CD1c-positive myeloid dendritic cell (primary cell): Measurements from ENCODE around the gene KIF13A.
"Not testable (repeated sequence)": the region's sequence is repeated elsewhere in the genome, so short reads cannot be mapped to it uniquely, and the experiment has no call there.

ENCODE experiments used
- DNase-seq: peaks from one replicate; pipeline ENCODE4 v3.0.0-alpha.2; 2016; ENCODE audit errors: extremely low spot score

Gene KIF13A

DNA sequence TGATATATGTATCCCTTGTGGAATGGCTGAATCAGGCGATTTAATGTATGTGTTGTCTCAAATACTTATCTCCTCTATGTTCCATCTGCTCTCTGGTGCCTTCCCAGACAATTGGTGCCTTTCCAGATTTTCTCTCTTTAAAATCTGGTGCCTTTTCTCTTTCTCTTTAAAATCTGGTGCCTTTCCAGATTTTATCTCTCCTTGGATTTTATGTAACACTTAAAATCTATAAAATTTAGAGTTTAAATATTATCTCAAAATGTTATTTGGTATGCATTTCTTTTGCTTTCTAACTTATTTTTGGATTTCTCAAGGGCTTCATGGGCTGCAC is 116.3 kb downstream of the KIF13A start:
- no peak for DNase-seq

GRCh38 chr6:17870300-17871188 is 116.9 kb downstream of the KIF13A start:
- DNase-seq, result no peak

GRCh38 chr6:17869753-17870050 is 117.7 kb downstream of the KIF13A start:
- peak; percentile 29 for DNase-seq

DNA sequence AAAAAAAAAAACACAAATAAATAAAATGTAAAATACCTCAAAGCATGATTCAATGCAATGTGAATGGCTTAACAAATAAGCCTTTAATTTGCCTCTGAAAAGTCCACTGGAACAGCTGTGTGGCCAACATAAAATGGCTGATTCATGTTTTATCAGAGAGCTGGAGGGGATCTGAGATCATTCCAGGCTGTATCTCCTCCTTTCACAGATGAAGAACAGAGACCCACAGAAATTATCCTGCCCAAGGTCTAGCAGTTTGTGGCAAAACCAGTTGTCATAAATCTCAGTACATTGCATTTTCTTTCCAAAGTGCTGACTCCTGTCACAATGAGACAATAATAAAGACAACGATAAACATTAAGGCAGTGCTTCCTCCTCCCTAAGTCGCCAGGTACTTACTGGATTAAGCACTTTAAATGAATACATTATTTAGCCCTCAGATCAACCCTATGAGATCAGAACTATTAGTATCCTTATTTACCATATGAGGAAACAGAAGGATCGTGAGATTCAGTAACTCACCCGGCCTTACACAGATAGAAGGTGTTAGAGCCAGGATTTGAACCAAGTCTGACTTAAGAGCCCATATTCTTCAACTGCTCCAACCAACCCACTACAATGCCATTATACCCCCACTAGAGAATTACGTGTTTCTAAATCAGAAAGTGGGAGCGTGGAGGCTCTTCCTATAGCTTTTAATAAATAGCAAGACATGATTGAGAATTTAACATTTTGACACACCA is 118.3 kb downstream of the KIF13A start:
- DNase-seq, result peak; percentile 15

DNA sequence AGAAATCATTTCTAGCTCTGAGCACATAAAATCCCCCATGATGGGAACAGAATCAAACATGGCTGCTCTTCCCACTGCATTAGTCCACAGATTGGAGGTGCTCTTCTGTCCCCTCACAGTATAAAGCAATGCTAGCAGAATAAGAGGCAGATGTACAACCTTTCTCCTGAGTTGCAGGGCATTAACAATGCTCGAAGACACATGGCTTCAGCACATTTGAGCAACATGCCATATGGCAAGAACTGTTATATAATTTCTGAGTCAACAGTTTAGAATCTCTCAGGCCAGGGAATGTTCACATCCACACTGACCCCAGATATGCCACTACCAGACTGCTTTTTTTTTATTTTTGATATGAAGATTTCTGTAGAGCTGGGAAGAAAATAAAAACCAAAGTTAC is 119.6 kb downstream of the KIF13A start:
- no peak for DNase-seq

DNA sequence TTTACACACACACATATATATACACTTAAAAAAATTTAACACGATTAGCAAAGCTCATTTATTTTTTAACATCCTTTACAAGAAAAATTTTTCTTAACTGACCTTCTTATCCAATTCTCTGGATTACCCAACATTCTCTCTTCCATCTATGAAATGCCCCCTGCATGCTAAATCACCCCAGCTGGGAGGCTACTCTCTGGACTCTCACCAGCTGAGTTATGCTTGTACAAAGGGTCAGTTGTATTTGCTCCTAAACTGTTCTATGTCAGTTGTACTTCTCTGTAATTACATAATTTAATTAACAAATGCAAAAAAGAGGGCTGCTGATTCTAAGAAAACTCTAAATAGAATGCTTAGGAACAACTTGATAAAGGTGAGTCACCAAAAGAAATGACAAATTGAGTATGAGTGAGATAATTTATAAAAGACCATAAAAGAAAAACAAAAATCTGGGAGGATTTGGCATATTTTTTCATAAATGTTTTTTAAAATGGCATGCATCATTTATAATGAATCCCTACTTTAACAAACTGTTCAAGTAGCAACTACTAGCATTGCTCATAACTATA is 120.5 kb downstream of the KIF13A start:
- DNase-seq, result no peak

DNA sequence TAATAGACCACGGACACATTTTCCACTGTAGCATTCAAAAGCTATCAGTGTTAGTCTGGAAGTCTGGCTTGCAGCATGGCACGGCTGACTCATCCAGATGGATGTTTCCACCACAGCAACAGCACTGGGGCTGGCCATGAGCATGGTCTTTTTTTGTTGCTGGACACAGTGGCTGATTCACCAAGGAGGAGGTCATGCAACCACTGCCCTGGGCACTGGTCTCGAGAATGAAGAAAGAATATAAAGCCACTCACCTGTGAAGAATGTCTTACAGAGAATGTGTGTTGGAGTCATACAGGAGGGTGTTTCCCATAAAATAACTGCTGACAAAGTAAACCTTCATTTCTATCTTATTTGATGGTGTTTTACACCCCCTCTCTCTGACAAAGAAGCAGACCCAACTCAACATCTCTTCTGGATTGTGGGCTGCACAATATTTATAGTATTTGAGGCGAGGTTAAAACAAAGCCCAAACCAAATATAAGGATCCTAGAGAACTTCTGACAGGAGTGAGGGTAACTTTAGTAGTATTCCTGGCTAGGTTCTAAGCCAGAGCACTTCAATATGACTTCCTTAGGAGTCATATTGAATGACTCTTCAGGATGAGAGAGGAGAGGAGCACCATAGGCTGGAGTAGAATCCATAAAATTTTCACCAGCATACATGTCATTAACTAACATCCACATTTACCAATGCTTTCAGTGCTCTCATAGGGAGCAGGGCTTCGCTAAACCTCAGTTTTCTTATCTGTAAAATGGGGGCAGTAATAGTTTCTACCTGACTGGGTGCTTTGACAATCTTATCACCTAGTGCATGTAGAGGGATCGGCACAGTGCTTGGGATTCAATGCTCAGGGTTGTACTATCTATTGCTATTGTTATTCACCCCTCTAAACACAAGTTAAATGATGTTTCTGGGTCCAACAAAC is 121.4 kb downstream of the KIF13A start:
- DNase-seq, result no peak

- no peak for DNase-seq
Observed at GRCh38 chr6:17865243-17865642, 122.2 kb downstream of the KIF13A start.

DNA sequence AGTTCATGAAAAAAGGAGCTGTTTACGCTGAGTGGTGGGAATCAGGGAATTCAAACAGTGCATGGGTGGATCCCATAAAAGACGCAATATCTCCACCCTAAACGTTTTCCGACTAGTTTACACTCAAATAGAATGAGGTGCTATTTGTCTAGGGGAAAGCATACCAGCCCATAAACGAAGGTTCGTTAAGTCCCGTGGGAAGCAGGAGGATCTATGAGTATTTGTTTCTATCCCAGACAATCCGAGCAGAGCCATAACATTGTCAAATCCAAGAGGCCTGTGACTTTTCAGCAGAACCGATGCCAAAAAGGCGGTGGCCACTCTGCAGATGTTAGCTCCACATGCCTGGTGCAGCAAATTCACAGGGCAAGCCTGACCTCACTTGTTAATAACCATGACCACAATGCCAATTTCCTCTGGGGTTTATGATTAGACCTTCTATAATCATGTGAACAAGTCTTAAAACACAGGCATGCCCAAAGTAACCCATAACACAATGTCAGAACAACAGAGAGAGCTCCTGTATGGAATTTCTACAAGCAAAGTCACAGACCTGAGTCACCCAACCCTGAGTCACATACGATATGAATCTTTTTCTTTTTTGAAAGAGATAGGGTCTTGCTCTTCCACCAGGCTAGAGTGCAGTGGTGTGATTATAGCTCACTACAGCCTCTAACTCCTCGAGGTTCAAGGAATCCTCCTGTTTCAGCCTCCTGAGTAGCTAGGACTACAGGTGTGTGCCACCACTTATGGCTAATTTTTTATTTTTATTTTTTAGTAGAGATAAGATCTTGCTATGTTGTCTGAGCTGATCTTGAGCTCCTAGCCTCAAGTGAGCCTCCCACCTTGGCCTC is 123.3 kb downstream of the KIF13A start:
- no peak for DNase-seq

GRCh38 chr6:17861361-17861760 is 126.1 kb downstream of the KIF13A start:
- no peak for DNase-seq

DNA sequence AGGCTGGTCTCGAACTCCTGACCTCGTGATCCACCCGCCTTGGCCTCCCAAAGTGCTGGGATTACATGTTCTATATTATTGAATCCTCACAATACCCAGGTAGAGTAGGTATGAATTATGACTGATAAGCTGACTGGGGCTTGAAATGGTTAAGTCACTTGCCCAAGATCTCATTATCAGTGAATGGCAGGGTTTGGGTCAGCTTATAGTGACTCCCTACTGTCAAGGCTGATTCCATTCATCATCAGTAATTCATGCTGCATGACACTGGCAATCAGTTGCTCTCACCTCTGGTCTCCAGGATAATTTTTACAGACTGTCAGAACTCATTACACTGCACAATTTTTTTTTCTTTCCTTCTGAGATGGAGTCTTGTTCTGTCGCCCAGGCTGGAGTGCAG is 127.6 kb downstream of the KIF13A start:
- DNase-seq, result no peak

DNA sequence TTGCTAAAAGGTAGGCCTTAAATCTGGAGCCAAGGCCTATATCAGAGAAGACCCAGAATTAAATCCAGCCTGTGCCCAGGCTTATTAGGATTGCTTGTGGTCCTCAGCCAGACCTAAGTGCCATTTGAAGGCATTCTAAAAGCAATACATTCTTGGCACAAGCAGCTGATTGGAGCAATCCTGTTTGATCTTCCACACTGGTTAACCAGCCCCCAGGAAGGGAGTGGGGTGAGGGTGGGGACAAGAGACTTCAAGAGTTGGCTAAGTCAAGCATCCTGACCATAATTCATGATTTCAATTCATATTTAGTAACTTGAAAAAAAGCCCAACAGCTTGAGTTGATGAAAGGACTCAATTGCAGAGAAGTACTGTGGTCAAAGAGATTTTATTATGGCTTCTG is 128.9 kb downstream of the KIF13A start:
- DNase-seq, result no peak

GRCh38 chr6:17857188-17857587 is 130.2 kb downstream of the KIF13A start:
- not testable (repeated sequence) for DNase-seq

DNA sequence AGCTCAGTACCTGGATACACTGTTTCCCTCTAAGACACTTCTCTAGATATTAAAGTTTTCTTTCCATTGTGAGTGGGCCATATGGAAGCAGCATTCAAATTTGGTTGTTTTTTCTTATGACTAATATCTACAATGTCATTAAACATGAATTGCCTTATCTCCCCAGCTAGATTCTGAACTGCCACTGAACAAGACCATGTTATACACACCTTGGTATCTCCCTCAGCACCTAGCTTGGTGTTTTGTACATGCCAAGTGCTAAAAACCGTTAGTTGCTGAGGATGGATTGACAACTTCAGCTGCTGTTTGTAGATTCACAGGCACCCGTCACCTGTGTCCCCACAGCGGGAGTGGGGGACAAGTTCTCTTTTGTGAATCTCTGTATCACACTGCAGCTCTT is 131.1 kb downstream of the KIF13A start:
- DNase-seq, result no peak

DNA sequence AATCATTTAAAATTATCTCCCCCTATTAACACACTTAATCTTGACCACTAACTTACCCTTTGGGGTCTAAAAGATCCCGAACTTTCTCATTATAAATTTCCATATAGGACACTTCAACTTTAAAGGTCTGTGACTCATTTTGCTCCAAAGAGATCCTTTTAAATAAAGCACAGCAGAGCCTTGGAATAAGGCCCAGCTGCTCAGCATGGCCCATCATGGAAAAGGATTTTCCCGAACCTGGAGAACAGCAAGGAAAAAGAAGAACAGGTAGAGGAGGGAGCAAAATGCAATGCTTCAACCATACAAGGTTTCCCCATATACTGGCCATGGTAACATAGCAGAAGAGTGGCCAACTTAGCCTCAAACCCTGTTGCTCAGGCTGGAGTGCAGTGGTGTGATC is 132.1 kb downstream of the KIF13A start:
- no peak for DNase-seq

- no peak for DNase-seq
Observed at GRCh38 chr6:17853533-17853932, 133.9 kb downstream of the KIF13A start.

- DNase-seq, result no peak
Observed at GRCh38 chr6:17851720-17852161, 135.7 kb downstream of the KIF13A start.

- DNase-seq, result no peak
Observed at GRCh38 chr6:17851001-17851719, 136.3 kb downstream of the KIF13A start.

- DNase-seq, result no peak
Observed at GRCh38 chr6:17850281-17850680, 137.2 kb downstream of the KIF13A start.

- no peak for DNase-seq
Observed at GRCh38 chr6:17847203-17847760, 140.2 kb downstream of the KIF13A start.
